A673 (cell line): ENCODE measurements around the gene CDHR3. TPM values are rescaled to one million over a fixed set of nuclear protein-coding genes. Genes with fewer than 3 reads are reported as not detected.
A peak's percentile ranks its signal among the peaks of the same experiment; 100 is the strongest.

ENCODE experiments used
- BruUV-seq: library from RNA; stranded (reverse); fragments of 400-500 nt; replicated peaks from 2 replicates; lab custom pipeline; 2021; lab: Mats Ljungman, UMichigan
- CTCF ChIA-PET: fragments of 300-600 bp; sonication (Branson Sonifier 250); formaldehyde crosslinking; loops from one replicate; lab custom pipeline; 2022; ENCODE audit warnings: antibody characterized with exemption; lab: Charles Lee
- POLR2A ChIA-PET: fragments of 300-600 bp; sonication (Branson Sonifier 250); formaldehyde crosslinking; loops from one replicate; lab custom pipeline; 2022; ENCODE audit warnings: antibody characterized with exemption; ENCODE audit not compliant: low non-redundant PET; lab: Charles Lee
- DNase-seq: peaks from one replicate; pipeline ENCODE4 v3.0.0-alpha.2; 2015; ENCODE audit warnings: low spot score
- H3K27ac ChIP-seq: fragments of 200-600 bp; sonication (generic); 2 replicates; pipeline ENCODE4 v1.5.1; 2016; ENCODE audit warnings: mixed run types, low read depth, mild to moderate bottlenecking, mixed read lengths, antibody characterized with exemption, low read length; ENCODE audit not compliant: poor library complexity, severe bottlenecking
- H3K27me3 ChIP-seq: fragments of 200-600 bp; sonication (generic); replicated peaks from 2 replicates; pipeline ENCODE4 v1.6.1; 2017; ENCODE audit warnings: mixed run types, low read depth, mild to moderate bottlenecking, mixed read lengths, antibody characterized with exemption, low read length; ENCODE audit not compliant: insufficient read depth, poor library complexity
- H3K36me3 ChIP-seq: fragments of 200-600 bp; sonication (generic); 2 replicates; pipeline ENCODE4 v1.6.1; 2016; ENCODE audit warnings: mixed run types, mild to moderate bottlenecking, mixed read lengths, antibody characterized with exemption, low read length; ENCODE audit not compliant: insufficient read depth, poor library complexity, severe bottlenecking
- H3K4me1 ChIP-seq: fragments of 200-600 bp; sonication (generic); 2 replicates; pipeline ENCODE4 v1.6.1; 2017; ENCODE audit warnings: mixed run types, mild to moderate bottlenecking, mixed read lengths, antibody characterized with exemption, low read length; ENCODE audit not compliant: insufficient read depth, poor library complexity, severe bottlenecking
- H3K4me3 ChIP-seq: fragments of 200-600 bp; sonication (generic); 2 replicates; pipeline ENCODE4 v1.5.1; 2016; ENCODE audit warnings: low read depth, mixed run types, mild to moderate bottlenecking, mixed read lengths, low read length; ENCODE audit not compliant: poor library complexity, severe bottlenecking
- H3K9me3 ChIP-seq: fragments of 200-600 bp; sonication (generic); 2 replicates; pipeline ENCODE4 v1.6.1; 2016; ENCODE audit warnings: mixed run types, low read depth, mild to moderate bottlenecking, mixed read lengths, antibody characterized with exemption, low read length; ENCODE audit not compliant: poor library complexity, severe bottlenecking
- CTCF ChIP-seq: fragments of 300-800, 200-600 bp; sonication (generic); conservative IDR thresholded peaks from 2 replicates; pipeline ENCODE4 v1.5.1; 2017; ENCODE audit warnings: low read depth, mild to moderate bottlenecking, antibody characterized with exemption, low read length, moderate library complexity, mixed read lengths
- EZH2 ChIP-seq: fragments of 200-600 bp; sonication (generic); IDR thresholded peaks from 2 replicates; pipeline ENCODE4 v1.6.1; 2017; ENCODE audit warnings: borderline replicate concordance, low read depth, mild to moderate bottlenecking, mixed read lengths, antibody characterized with exemption, low read length; ENCODE audit not compliant: poor library complexity, severe bottlenecking
- intact Hi-C: fragments of 100-400 bp; cut with micrococcal nuclease; formaldehyde crosslinking; loops from one replicate; pipeline ENCODE4 v1.10.0; 2022; ENCODE audit not compliant: unreplicated experiment
- total RNA-seq: library from RNA; stranded (reverse); gene quantifications from 2 replicates; pipeline ENCODE4 v1.2.3, GENCODE V29; 2021

CDHR3 gene
- total RNA-seq, 1 experiment from 2014 or later, result 13.9 TPM

- Histone ChIP-seq H3K4me1 (peaks cover 16% of the 10 kb centered on the region), H3K27me3 (no peaks in the 10 kb centered on the region), H3K27ac (peak overlapping the region; percentile 63), H3K36me3 (no peaks in the 10 kb centered on the region), H3K4me3 (no peak overlapping the region), H3K9me3 (peaks cover 3% of the 10 kb centered on the region)
- POLR2A ChIA-PET, result no interaction called here
- no TSS peak for BruUV-seq
- peak; percentile 92 for DNase-seq
- CTCF ChIA-PET, result no interaction called here
- TF ChIP-seq CTCF (peak; percentile 99), EZH2 (no peak)
- intact Hi-C loops, result loop anchor here (10.0 kb wide), 1 partner anchor 245 kb away; no protein-coding TSS in a partner anchor
Observed at GRCh38 chr7:106009503-106010226, 46.6 kb downstream of the CDHR3 start.

GRCh38 chr7:106010331-106010730, 47.3 kb downstream of the CDHR3 start:
- DNase-seq, result no peak
- Histone ChIP-seq H3K9me3 (peaks cover 3% of the 10 kb centered on the region), H3K27me3 (no peaks in the 10 kb centered on the region), H3K27ac (peak overlapping the region; percentile 63), H3K36me3 (no peaks in the 10 kb centered on the region), H3K4me3 (no peak overlapping the region), H3K4me1 (peaks cover 16% of the 10 kb centered on the region)
- TF ChIP-seq EZH2 (no peak), CTCF (no peak)
- POLR2A ChIA-PET, result no interaction called here
- intact Hi-C loops, result no loop called here
- no TSS peak for BruUV-seq
- CTCF ChIA-PET, result no interaction called here

GRCh38 chr7:106010866-106011265, 47.8 kb downstream of the CDHR3 start:
- DNase-seq, result no peak
- Histone ChIP-seq H3K27ac (no peak overlapping the region), H3K27me3 (no peaks in the 10 kb centered on the region), H3K9me3 (peaks cover 3% of the 10 kb centered on the region), H3K4me1 (peaks cover 18% of the 10 kb centered on the region), H3K4me3 (no peak overlapping the region), H3K36me3 (no peaks in the 10 kb centered on the region)
- CTCF ChIA-PET, result no interaction called here
- intact Hi-C loops, result no loop called here
- no TSS peak for BruUV-seq
- POLR2A ChIA-PET, result no interaction called here
- TF ChIP-seq CTCF (no peak), EZH2 (no peak)
